ENCODE measurements around the gene CDK11B.
"Not testable (repeated sequence)": the region's sequence is repeated elsewhere in the genome, so short reads cannot be mapped to it uniquely, and the experiment has no call there.

GRCh38 chr1:1692324-1692713 is 33.5 kb upstream of the CDK11B start:
- not testable (repeated sequence) for TF ChIP-seq POLR2A, CTCF (IDR thresholded peaks at IDR 0.05)

Measured in ovary (tissue), 3 donors.